ENCODE results near the gene FCN3.

FCN3 gene

DNA sequence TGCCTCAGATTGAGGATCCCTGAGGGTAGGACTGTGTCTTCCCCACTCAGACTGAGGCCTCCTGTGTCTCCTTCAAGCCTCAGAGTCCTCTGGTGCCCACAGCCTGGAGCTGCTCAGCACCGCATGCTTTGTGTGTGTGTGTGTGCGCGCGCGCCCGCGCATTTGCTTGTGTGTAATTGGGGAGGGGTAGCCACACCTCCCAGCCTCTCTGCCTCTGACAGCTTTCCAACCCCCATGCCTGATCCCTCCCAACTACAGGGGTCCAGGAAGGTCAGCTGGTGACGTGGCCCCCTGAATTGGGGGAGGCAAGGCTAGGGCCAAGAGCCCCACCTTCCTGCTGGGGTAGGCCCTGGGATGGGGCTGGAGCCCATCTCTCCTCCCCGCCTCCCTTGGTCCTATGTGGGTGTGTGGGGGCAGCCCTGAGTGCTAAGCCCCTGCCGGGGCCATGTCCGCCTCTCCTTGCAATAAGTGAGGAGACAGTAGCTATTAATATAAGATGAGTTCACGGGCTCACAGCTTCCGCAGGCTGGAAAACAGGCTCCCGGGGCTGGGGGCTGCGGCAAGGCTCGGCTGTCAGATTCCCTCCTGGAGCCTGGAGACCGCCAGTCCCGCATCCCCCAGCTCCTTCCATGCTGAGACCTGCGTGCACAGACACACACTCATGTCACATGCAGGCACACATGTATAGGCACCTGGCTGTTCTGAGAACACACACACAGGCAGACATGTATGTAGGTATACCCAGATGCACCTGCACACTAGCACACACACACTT lies 24.8 kb upstream of the FCN3 start:
- TF ChIP-seq, protein P1, sequence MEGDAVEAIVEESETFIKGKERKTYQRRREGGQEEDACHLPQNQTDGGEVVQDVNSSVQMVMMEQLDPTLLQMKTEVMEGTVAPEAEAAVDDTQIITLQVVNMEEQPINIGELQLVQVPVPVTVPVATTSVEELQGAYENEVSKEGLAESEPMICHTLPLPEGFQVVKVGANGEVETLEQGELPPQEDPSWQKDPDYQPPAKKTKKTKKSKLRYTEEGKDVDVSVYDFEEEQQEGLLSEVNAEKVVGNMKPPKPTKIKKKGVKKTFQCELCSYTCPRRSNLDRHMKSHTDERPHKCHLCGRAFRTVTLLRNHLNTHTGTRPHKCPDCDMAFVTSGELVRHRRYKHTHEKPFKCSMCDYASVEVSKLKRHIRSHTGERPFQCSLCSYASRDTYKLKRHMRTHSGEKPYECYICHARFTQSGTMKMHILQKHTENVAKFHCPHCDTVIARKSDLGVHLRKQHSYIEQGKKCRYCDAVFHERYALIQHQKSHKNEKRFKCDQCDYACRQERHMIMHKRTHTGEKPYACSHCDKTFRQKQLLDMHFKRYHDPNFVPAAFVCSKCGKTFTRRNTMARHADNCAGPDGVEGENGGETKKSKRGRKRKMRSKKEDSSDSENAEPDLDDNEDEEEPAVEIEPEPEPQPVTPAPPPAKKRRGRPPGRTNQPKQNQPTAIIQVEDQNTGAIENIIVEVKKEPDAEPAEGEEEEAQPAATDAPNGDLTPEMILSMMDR (IDR thresholded peaks at IDR 0.05; ENCODE audit: control insufficient read depth, extremely low read depth, insufficient read depth) = no peak
- no peak overlapping the region for H3K4me3 ChIP-seq (ENCODE audit: low read depth, low read length)
- DNase-seq (ENCODE audit: low read depth) = no peak

DNA sequence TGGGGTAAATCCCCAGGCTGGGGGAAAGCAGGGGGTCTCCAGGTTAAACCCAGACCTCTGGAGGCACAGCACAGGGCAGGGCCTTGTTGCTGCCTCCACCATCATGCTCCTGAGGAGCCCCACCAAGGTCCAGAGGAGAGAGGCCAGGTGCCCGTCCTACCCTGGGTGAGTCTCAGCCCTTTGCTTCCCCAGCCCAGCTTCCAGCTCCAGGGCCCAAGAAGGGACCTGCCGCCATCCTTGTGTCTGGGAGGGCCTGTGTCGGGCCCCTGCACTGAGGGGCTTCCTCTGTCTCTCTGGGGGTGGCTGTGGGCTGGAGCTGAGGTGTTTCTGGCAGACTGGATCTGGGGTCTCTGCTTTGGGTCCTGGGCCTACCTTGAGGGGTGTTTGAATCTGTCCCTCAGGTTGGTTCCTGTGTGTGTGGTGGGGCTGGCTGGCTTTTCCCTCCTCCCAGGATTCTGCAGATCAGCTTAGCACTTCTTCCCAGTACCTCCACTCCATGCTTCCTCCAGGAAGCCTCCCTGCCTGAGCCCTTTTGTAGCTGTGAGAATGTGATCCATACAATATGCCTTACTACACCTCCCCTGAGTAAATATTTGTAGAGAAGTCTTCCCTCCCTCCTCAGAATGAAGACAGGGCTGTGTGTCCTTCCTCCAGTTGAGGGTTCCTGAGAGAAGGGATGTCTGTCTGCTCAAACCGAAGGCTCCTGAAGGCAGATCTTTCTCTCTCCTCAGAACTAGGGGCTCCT lies 24.0 kb upstream of the FCN3 start:
- DNase-seq (ENCODE audit: low read depth) = no peak
- TF ChIP-seq, protein P1 (IDR thresholded peaks at IDR 0.05; ENCODE audit: control insufficient read depth, extremely low read depth, insufficient read depth) = no peak
- H3K4me3 ChIP-seq (ENCODE audit: low read depth, low read length) = no peak overlapping the region

DNA sequence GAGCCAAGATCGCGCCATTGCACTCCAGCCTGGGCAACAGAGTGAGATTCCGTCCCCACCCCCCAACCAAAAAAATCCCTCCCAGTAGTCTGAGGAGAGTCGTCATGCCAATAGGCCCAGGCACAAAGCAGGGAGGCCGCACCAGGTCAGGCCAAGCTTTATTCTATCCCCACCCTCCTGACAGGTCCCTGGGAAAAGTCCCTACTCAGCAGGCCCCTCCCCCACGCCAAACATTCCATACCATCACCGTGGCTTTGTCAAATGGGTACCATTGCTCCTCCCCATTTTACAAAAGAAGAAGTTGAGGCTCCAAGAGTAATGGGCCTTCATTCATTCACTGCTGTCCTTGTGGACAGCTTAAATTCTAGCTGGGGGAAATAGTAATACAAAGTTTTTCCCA lies 23.1 kb upstream of the FCN3 start:
- no peak overlapping the region for H3K4me3 ChIP-seq (ENCODE audit: low read depth, low read length)
- no peak for DNase-seq (ENCODE audit: low read depth)
- TF ChIP-seq, protein P1 (IDR thresholded peaks at IDR 0.05; ENCODE audit: control insufficient read depth, extremely low read depth, insufficient read depth) = no peak

DNA sequence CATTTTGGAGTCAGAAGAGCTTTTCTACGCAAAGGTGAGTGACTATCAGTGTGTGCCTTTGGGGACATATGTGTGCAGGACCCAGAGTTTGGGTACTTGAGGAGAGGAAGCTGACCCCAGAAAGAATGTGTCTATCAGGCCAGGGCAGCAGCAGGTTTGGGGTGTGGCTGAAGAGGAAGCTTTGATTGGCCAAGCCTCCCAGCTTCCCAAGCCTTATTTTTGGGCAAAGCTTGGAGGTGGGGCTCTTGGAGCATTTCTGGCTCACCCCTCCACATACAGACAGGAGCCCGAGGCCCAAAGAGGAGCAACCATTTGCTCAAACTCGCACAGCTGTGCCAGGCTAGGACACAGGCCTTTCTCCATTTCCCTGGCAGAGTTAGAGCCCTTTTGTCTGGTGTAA lies 22.5 kb upstream of the FCN3 start:
- TF ChIP-seq, protein P1 (IDR thresholded peaks at IDR 0.05; ENCODE audit: control insufficient read depth, extremely low read depth, insufficient read depth) = no peak
- no peak overlapping the region for H3K4me3 ChIP-seq (ENCODE audit: low read depth, low read length)
- DNase-seq (ENCODE audit: low read depth) = no peak

DNA sequence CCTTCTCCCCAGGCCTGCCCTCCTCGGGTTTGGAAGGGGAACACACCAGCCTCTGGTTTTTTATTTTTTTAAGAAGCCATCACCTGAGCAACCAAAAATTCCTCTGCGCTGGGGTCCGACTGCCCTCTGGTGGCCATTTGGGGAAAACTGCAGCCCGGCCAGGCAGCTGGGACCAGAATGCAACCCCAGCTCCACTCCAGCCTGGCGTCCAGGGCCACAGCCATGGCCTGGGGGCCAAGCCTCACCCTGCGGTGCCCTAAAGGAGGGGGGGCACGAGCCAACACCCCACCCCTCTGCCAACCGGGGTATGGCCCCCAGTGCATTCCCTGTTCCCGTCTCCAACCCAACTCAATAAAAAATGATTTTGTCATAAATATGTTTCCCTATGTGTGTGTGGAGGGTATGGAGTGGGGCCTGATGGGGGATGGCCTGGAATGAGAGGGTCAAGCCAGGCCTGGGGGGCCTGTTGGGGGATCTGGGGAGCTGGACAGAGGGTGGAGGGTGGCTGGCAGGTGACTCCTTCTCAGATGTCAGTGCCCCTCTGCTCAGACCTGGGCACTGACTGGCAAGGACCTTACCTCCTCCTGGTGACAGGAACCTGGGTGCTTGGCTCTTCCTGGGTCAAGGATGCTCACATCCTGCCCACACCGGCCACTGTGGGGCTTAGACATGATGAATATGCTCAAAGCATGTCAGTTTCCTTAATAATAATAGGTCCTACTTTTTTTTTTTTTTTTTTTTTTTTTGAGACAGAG lies 21.0 kb upstream of the FCN3 start:
- H3K4me3 ChIP-seq (ENCODE audit: low read depth, low read length) = no peak overlapping the region
- DNase-seq (ENCODE audit: low read depth) = no peak
- TF ChIP-seq, protein P1 (IDR thresholded peaks at IDR 0.05; ENCODE audit: control insufficient read depth, extremely low read depth, insufficient read depth) = peak; percentile 89

DNA sequence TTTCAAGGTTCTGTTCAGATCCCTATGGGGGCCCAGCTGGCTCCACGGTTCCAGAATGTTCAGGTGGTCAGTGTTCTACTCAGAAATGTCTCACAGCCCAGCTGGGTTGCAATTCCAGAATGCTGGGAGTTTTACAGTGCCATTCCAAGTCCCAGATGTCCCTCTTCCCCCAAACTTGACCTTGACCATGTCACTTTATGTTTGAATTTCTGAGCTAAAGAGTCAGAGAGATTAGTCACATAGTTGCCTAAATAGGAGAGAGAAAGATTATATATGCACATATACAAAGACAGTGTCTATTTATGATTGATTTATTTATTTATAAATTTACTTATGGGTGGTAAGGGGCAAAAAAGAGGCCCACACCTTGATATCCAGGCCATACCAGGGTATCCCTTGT lies 20.3 kb upstream of the FCN3 start:
- no peak for DNase-seq (ENCODE audit: low read depth)
- TF ChIP-seq, protein P1 (IDR thresholded peaks at IDR 0.05; ENCODE audit: control insufficient read depth, extremely low read depth, insufficient read depth) = no peak
- H3K4me3 ChIP-seq (ENCODE audit: low read depth, low read length) = no peak overlapping the region
